Effector memory CD8-positive, alpha-beta T cell (primary cell): ENCODE measurements around the gene CD63.
A peak's percentile ranks its signal among the peaks of the same experiment; 100 is the strongest.

Source experiments
- ATAC-seq: fragments of 150-1000 bp; cut with Tn5 transposase; replicated peaks from 2 replicates; pipeline ENCODE4 v1.10.0; 2021; ENCODE audit warnings: mild to moderate bottlenecking, moderate library complexity
- DNase-seq, 3 experiments: peaks; one replicate each; pipeline ENCODE4 v3.0.0; 2021
- H3K27ac Mint-ChIP-seq, 2 donors: one replicate each; pipeline ENCODE4 v1.8.0; 2022; ENCODE audit warnings: mild to moderate bottlenecking in 2 of 2, mixed read lengths in 2 of 2, moderate library complexity in 2 of 2
- H3K27me3 Mint-ChIP-seq, 2 donors: one replicate each; pipeline ENCODE4 v1.8.0; 2022; ENCODE audit warnings: mixed read lengths in 2 of 2
- H3K36me3 Mint-ChIP-seq: one replicate; pipeline ENCODE4 v1.8.0; 2022; ENCODE audit warnings: mild to moderate bottlenecking, moderate library complexity, mixed read lengths; ENCODE audit not compliant: insufficient read depth
- H3K4me1 Mint-ChIP-seq, 2 donors: one replicate each; pipeline ENCODE4 v1.8.0; 2022; ENCODE audit warnings: low read depth in 2 of 2, mixed read lengths in 2 of 2
- H3K4me3 Mint-ChIP-seq, 2 donors: one replicate each; pipeline ENCODE4 v1.8.0; 2022; ENCODE audit warnings: mild to moderate bottlenecking in 2 of 2, mixed read lengths in 2 of 2, moderate library complexity in 2 of 2
- H3K9me3 Mint-ChIP-seq, 2 donors: one replicate each; pipeline ENCODE4 v1.8.0; 2022; ENCODE audit warnings: mixed read lengths in 2 of 2

The CD63 gene

GRCh38 chr12:55693323-55694187 is 35.3 kb downstream of the CD63 start:
- H3K9me3 Mint-ChIP-seq = no peaks in the 10 kb centered on the region
- H3K36me3 Mint-ChIP-seq = no peaks in the 10 kb centered on the region
- H3K27me3 Mint-ChIP-seq = peaks cover 0 to 38% of the 10 kb centered on the region in 2 donors
- DNase-seq (no peak), ATAC-seq (no peak)
- H3K4me3 Mint-ChIP-seq = no peak overlapping the region
- H3K4me1 Mint-ChIP-seq = peaks cover 0 to 1% of the 10 kb centered on the region in 2 donors
- H3K27ac Mint-ChIP-seq = no peak overlapping the region

DNA sequence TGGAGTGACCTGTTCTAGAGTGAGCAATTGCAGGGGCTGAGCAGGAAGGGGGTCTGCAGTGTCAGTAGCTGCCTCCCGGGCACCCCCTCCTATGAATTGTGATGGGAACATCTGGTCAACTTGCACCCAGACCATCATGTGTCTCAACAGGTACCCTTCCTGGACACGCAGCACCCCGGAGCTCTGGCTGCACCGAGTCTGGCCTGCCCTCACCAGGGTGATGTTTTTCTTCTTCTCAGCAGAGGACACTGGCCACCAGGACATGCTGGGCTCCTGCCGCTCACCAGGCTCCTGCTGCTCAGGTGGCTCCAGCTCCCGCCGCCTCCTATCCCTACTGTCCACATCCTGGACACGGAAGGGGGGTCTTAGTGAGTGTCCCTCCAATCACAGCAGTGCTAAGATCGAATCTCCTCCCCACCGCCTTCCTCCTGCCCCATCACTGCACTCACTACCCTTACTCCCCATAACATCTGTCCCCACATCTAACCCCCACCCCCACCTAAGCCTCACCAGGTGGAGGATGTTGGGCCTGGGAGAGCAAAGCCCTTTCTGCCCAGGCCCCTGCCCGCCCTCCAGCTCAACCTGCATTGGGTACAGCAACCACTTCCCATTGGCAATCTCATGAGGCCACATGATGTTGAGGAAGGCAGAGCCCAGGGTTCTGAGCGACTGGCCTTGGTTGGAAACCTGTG is 36.0 kb downstream of the CD63 start:
- Mint-ChIP-seq H3K9me3 (no peaks in the 10 kb centered on the region), H3K4me3 (no peak overlapping the region), H3K4me1 (peaks cover 2 to 3% of the 10 kb centered on the region in 2 donors), H3K27ac (no peak overlapping the region), H3K27me3 (peaks cover 0 to 31% of the 10 kb centered on the region in 2 donors), H3K36me3 (no peaks in the 10 kb centered on the region)
- no peak for ATAC-seq
- DNase-seq = no peak

DNA sequence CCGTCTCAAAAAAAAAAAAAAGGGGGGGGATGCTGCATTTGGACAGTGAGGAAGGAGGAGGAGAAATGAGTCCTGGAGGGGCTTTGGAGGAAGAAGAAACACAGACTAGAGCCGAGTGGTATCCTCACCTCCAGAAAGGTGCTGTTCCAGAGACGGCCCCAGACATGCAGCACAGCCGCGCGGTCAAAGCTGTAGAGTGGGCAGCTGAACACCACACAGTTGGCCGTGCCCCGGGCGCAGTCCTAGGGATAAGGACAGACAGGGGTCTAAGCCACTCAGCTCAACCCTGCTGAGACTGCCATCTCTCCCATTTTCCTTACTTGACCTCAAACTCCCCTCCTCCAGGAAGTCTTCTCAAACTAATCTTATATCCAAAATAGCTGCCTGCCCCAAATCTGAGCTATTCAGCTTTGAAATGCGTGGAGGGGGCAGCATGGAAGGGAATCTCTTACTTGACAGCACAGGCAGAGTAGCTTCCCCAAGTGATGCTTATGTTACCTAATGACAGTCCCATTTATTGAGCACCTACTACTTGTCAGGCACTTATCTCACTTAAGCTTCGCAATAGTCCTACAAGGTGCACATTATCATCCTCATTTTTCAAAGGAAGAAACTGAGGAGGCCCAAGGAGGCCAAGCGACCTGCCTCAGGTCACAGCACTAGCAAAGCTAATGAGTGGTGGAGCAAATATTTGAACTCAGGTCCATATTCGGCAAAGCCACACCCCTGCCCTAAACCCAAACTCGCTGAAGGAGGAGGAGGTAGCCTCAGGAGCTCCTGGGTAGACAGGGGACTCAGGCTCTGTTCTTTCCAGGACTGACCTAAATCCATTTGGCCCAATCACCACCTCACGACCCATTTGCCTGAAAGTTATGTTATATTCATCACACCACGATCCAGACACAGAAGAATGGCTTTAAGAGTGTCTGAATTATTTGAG is 39.8 kb downstream of the CD63 start:
- peaks cover 3 to 4% of the 10 kb centered on the region in 2 donors for H3K4me1 Mint-ChIP-seq
- no peak overlapping the region for H3K27ac Mint-ChIP-seq
- no peak overlapping the region for H3K4me3 Mint-ChIP-seq
- no peak for DNase-seq
- no peaks in the 10 kb centered on the region for H3K9me3 Mint-ChIP-seq
- H3K27me3 Mint-ChIP-seq = peaks cover 4 to 6% of the 10 kb centered on the region in 2 donors
- H3K36me3 Mint-ChIP-seq = no peaks in the 10 kb centered on the region
- ATAC-seq = no peak

GRCh38 chr12:55687746-55688145 is 41.1 kb downstream of the CD63 start:
- Mint-ChIP-seq H3K4me3 (no peak overlapping the region), H3K4me1 (peaks cover 3 to 4% of the 10 kb centered on the region in 2 donors), H3K27me3 (peaks cover 8 to 17% of the 10 kb centered on the region in 2 donors), H3K9me3 (no peaks in the 10 kb centered on the region), H3K36me3 (no peaks in the 10 kb centered on the region), H3K27ac (no peak overlapping the region)
- ATAC-seq (no peak), DNase-seq (no peak)

GRCh38 chr12:55686366-55687010 is 42.3 kb downstream of the CD63 start:
- Mint-ChIP-seq H3K27me3 (peaks cover 16 to 30% of the 10 kb centered on the region in 2 donors), H3K4me1 (peaks cover 3 to 7% of the 10 kb centered on the region in 2 donors), H3K9me3 (no peaks in the 10 kb centered on the region), H3K36me3 (no peaks in the 10 kb centered on the region), H3K4me3 (no peak overlapping the region), H3K27ac (no peak overlapping the region)
- ATAC-seq (no peak), DNase-seq (no peak)

GRCh38 chr12:55685671-55686070 is 43.1 kb downstream of the CD63 start:
- Mint-ChIP-seq H3K27ac (no peak overlapping the region), H3K36me3 (no peaks in the 10 kb centered on the region), H3K4me1 (peaks cover 5 to 15% of the 10 kb centered on the region in 2 donors), H3K9me3 (no peaks in the 10 kb centered on the region), H3K4me3 (no peak overlapping the region), H3K27me3 (peaks cover 24 to 38% of the 10 kb centered on the region in 2 donors)
- DNase-seq = no peak
- no peak for ATAC-seq

DNA sequence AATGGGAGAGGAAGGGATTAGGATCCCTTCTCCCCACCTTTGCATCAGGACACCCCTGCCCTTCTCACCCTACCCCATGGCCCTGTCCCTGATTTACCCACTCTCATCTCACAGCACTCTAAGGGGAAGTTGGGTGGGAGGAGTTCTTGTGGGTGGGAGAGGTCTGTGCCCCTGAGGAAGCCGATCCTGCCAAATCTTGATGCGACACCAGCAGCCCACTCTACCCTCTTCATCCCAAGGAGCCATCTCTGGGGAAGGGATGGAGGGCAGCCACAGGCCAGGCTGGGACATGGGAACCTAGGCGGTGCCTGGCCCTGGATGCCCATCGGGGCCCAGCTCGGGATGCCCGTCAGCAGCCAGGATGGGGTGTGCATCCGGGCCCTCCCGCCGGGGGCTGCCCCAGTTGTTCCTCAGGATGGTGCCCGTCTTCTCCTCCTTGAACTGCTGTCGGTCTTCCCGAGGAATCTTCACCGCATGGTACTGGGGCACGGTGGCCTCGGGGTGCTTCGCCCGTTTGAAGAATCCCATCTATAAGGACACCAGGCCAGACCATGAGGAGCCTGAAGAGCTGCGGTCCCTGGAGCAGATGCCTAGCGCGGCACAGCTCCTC is 43.9 kb downstream of the CD63 start:
- Mint-ChIP-seq H3K27ac (no peak overlapping the region), H3K4me1 (peaks cover 5 to 16% of the 10 kb centered on the region in 2 donors), H3K36me3 (no peaks in the 10 kb centered on the region), H3K4me3 (no peak overlapping the region), H3K27me3 (peaks cover 32 to 41% of the 10 kb centered on the region in 2 donors), H3K9me3 (no peaks in the 10 kb centered on the region)
- ATAC-seq (no peak), DNase-seq (no peak)

DNA sequence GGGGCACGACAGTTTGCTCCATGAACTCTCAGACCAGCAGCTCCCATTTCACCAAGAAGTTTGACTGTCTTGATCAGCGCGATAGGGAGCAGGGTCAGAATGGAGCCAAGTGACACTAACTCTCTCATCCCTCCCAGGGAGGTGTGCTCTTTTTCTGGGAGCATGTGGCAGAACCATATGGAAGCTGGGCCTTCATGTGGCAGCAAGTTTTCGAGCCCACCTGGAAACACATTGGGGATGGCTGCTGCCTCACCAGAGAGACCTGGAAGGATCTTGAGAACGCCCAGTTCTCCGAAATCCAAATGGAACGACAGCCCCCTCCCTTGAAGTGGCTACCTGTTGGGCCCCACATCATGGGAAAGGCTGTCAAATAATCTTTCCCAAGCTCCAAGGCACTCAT is 45.1 kb downstream of the CD63 start:
- Mint-ChIP-seq H3K27ac (no peak overlapping the region), H3K4me3 (no peak overlapping the region), H3K9me3 (no peaks in the 10 kb centered on the region), H3K36me3 (no peaks in the 10 kb centered on the region), H3K4me1 (peaks cover 5 to 16% of the 10 kb centered on the region in 2 donors), H3K27me3 (peaks cover 39 to 41% of the 10 kb centered on the region in 2 donors)
- ATAC-seq (no peak), DNase-seq (no peak)

- H3K27me3 Mint-ChIP-seq = peaks cover 39 to 41% of the 10 kb centered on the region in 2 donors
Measured at GRCh38 chr12:55682087-55682796, 46.6 kb downstream of the CD63 start.

DNA sequence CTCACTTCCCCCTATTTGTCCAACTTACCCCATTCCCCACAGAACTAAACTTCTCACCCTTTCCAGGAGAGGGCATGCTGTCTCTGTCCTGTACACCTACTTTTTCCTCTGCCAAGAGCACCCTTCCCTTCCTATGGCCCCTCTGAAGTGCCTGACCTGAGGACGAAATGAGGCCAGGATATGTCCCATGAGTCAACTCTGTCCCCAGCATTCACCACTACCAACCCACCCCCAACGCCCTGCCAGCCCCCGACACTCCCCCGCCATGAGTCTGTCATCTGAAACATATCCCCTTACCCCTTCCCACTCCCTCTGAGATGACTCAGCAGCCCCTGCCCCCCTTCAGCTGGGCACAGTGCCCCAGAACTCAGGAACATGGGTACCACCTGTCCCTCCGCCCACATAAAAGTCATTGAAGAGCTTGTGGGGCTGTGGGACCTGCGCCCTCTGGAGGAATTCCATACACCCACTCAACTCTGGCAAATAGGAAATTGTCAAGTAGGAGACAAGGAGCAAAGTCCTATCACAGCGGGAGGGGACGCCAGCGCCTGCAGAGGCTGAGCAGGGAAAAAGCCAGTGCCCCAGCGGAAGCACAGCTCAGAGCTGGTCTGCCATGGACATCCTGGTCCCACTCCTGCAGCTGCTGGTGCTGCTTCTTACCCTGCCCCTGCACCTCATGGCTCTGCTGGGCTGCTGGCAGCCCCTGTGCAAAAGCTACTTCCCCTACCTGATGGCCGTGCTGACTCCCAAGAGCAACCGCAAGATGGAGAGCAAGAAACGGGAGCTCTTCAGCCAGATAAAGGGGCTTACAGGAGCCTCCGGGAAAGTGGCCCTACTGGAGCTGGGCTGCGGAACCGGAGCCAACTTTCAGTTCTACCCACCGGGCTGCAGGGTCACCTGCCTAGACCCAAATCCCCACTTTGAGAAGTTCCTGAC is 47.4 kb downstream of the CD63 start:
- Mint-ChIP-seq H3K4me3 (peak overlapping the region in 1 of 2 donors; percentile 9), H3K9me3 (no peaks in the 10 kb centered on the region), H3K4me1 (peaks cover 2 to 12% of the 10 kb centered on the region in 2 donors), H3K36me3 (no peaks in the 10 kb centered on the region), H3K27me3 (peaks cover 41 to 42% of the 10 kb centered on the region in 2 donors), H3K27ac (peak overlapping the region in 1 of 2 donors; percentile 39)
- ATAC-seq = no peak
- no peak for DNase-seq

More at GRCh38 chr12:55682087-55682796, 46.6 kb downstream of the CD63 start:
- Mint-ChIP-seq H3K27ac (no peak overlapping the region), H3K4me1 (peaks cover 2 to 12% of the 10 kb centered on the region in 2 donors), H3K36me3 (no peaks in the 10 kb centered on the region), H3K4me3 (no peak overlapping the region), H3K9me3 (no peaks in the 10 kb centered on the region)
- no peak for DNase-seq
- ATAC-seq = no peak

DNA sequence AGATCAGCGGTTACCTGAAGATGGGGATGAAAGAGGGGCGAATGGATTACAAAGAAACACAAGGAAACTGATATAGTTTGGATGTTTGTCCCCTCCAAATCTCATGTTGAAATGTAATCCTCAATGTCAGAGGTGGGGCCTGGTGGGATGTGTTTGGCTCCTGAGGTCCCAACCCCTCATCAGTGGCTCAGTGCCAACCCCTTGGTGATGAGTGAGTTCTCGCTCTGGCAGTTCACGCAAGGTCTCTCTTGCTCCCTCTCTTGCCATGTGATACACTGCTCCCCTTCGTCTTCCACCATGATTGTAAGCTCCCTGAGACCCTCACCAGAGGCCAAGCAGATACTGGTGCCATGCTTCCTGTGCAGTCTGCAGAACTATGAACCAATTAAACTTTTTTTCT is 49.1 kb downstream of the CD63 start:
- no peak for DNase-seq
- ATAC-seq = no peak
- Mint-ChIP-seq H3K36me3 (no peaks in the 10 kb centered on the region), H3K9me3 (no peaks in the 10 kb centered on the region), H3K27me3 (peaks cover 49 to 55% of the 10 kb centered on the region in 2 donors), H3K4me1 (peaks cover 2 to 12% of the 10 kb centered on the region in 2 donors), H3K27ac (no peak overlapping the region), H3K4me3 (no peak overlapping the region)
